Measurements from ENCODE around the gene COA8. TPM values are rescaled to one million over a fixed set of nuclear protein-coding genes. Genes with fewer than 3 reads are reported as not detected.
A peak's percentile ranks its signal among the peaks of the same experiment; 100 is the strongest.

COA8 gene
- total and polyA plus RNA-seq, 2 of the 8 experiments (the other 6 are each of a cell fraction or from before 2014, with no cell fraction given), result 7.1 to 35.5 TPM

DNA sequence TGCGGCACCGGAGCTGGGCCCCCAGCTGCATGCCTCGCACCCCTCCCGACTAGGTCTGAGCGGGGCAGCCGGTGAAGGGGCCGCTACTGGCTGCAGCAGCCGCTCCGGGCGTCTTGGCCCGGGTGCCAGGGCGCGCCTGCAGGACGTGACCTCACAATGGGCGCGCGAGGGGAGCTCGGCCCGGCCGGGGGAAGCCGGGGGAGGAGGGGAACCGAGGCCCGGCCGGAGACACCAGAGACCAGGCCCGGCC lies 656 bp upstream of the COA8 start:
- H3K4me2 ChIP-seq (ENCODE audit: insufficient read depth in 1 of 2, low read depth in 2 of 2, low read length in 2 of 2), result peak overlapping the region; percentile 80 to 87
- no peak overlapping the region for H2AK5ac ChIP-seq (ENCODE audit: low read depth, low read length)
- no peak overlapping the region for H2BK20ac ChIP-seq (ENCODE audit: low read length)
- H4K91ac ChIP-seq (replicated peaks; ENCODE audit: insufficient read length, low read length), result no peak overlapping the region
- DNase-seq (ENCODE audit: low read depth in 1 of 2, low spot score in 2 of 2) (no peak), FAIRE-seq (no peak)
- no peaks in the 10 kb centered on the region for H3K9me3 ChIP-seq (ENCODE audit: insufficient read depth in 2 of 2, low read depth in 1 of 2, low read length in 1 of 2)
- H3K4me1 ChIP-seq (replicated peaks in 1 of 4; ENCODE audit: control insufficient read depth in 3 of 4, insufficient read depth in 4 of 4, low read length in 3 of 4), result peaks cover 0 to 4% (median under 1%) of the 10 kb centered on the region in 4 experiments; a peak in 2 of 7 replicates
- no peak overlapping the region for H3K14ac ChIP-seq (ENCODE audit: insufficient read length)
- peaks cover 12% of the 10 kb centered on the region; the same call in 1 of the 2 replicates for H3K23me2 ChIP-seq (ENCODE audit: low read depth, low read length)
- H2BK5ac ChIP-seq (ENCODE audit: low read depth, low read length), result peak overlapping the region; percentile 54; the same call in 1 of the 2 replicates
- ChIA-PET CTCF (ENCODE audit: partially characterized antibody) (interaction anchor here (1.1 to 2.6 kb wide), 7 partner anchors 9 to 52 kb away, joined by 3 to 14 read pairs (median 6); no protein-coding TSS in a partner anchor), POLR2A (ENCODE audit: partially characterized antibody) (interaction anchor here (0.6 to 2.7 kb wide), 19 partner anchors 12 to 334 kb away, joined by 3 to 40 read pairs (median 4); partner anchors contain the start of genes CKB, TRMT61A, XRCC3 and ZFYVE21)
- TF ChIP-seq SIN3A (conservative IDR thresholded peaks at IDR 0.05 in 1 of 2, IDR thresholded peaks at IDR 0.05 in 1 of 2; ENCODE audit: low read depth in 1 of 2, low read length in 2 of 2) (0 out of 4 replicates have a peak, but pooled peaks of 1 of the 2 experiments have one; percentile 9), HDAC6 (IDR thresholded peaks at IDR 0.05; ENCODE audit: low read depth, low read length) (no peak), SIRT6 (IDR thresholded peaks at IDR 0.05; ENCODE audit: low read length) (no peak)
- peak overlapping the region; percentile 94; the same call in 1 of the 2 replicates for H3K27ac ChIP-seq (ENCODE audit: low read depth, low read length)
- no peak overlapping the region for H2BK120ac ChIP-seq (replicated peaks; ENCODE audit: low read depth, low read length)
- no peak overlapping the region for H3K23ac ChIP-seq (ENCODE audit: insufficient read length)
- H2BK12ac ChIP-seq (ENCODE audit: low read depth, low read length), result no peak overlapping the region; the same call in 1 of the 2 replicates
- peak overlapping the region; percentile 81 to 89 (median 86) for H3K9ac ChIP-seq (replicated peaks in 1 of 4; ENCODE audit: extremely low read depth in 1 of 4, low read depth in 3 of 4, low read length in 3 of 4)
- H2AFZ ChIP-seq (ENCODE audit: low read length), result no peak overlapping the region
- H4K20me1 ChIP-seq (replicated peaks in 1 of 2; ENCODE audit: control insufficient read depth in 1 of 2, insufficient read depth in 2 of 2, low read length in 2 of 2), result peaks cover 8 to 13% of the 10 kb centered on the region in 2 experiments
- H3K18ac ChIP-seq (ENCODE audit: extremely low read depth, low read length), result no peak overlapping the region; the same call in 1 of the 2 replicates
- peak overlapping the region; percentile 90; the same call in 1 of the 2 replicates for H4K8ac ChIP-seq (ENCODE audit: extremely low read depth, insufficient read depth, low read length)
- H4K5ac ChIP-seq (ENCODE audit: insufficient read length, low read depth, low read length), result peak overlapping the region; percentile 40
- 1% methylated on average over 15 of the region's 25 CpGs; no CpG with 5 or more reads in 1 of the 2 experiments for WGBS, 2 experiments (ENCODE audit: extremely low coverage in 1 of 2, insufficient coverage in 1 of 2, insufficient read length in 1 of 2, insufficient replicate concordance in 2 of 2, low coverage in 1 of 2, low lambda C conversion rate in 2 of 2, missing lambda C conversion rate in 1 of 2)
- H2BK15ac ChIP-seq (ENCODE audit: low read length), result no peak overlapping the region
- peak overlapping the region; percentile 57 for H3K56ac ChIP-seq (replicated peaks; ENCODE audit: insufficient read length, low read depth, low read length)
- peak overlapping the region; percentile 82 to 97 (median 91) for H3K4me3 ChIP-seq (ENCODE audit: extremely low read depth in 1 of 4, insufficient read depth in 2 of 4, low read depth in 3 of 4, low read length in 4 of 4)
- peaks cover 0 to 21% (median 12%) of the 10 kb centered on the region in 4 experiments; a peak in 7 of 8 replicates for H3K36me3 ChIP-seq (ENCODE audit: control insufficient read depth in 2 of 4, insufficient read depth in 4 of 4, low read length in 3 of 4)
- H3K79me1 ChIP-seq (ENCODE audit: low read depth, low read length), result peaks cover 13% of the 10 kb centered on the region; the same call in 1 of the 2 replicates
- H3K27me3 ChIP-seq (replicated peaks in 1 of 4; ENCODE audit: control insufficient read depth in 3 of 4, extremely low read depth in 1 of 4, insufficient read depth in 3 of 4, low read length in 3 of 4), result no peaks in the 10 kb centered on the region
- peaks cover 12 to 81% of the 10 kb centered on the region in 2 experiments for H3K79me2 ChIP-seq (ENCODE audit: control insufficient read depth in 1 of 2, insufficient read depth in 2 of 2, low read length in 2 of 2)
- no peak overlapping the region for H3K4ac ChIP-seq (replicated peaks; ENCODE audit: insufficient read length, low read depth, low read length)

Data from H1 (cell line).